Measurements from ENCODE around the gene OR2AT4.
"Not testable (repeated sequence)": the region's sequence is repeated elsewhere in the genome, so short reads cannot be mapped to it uniquely, and the experiment has no call there.

DNA sequence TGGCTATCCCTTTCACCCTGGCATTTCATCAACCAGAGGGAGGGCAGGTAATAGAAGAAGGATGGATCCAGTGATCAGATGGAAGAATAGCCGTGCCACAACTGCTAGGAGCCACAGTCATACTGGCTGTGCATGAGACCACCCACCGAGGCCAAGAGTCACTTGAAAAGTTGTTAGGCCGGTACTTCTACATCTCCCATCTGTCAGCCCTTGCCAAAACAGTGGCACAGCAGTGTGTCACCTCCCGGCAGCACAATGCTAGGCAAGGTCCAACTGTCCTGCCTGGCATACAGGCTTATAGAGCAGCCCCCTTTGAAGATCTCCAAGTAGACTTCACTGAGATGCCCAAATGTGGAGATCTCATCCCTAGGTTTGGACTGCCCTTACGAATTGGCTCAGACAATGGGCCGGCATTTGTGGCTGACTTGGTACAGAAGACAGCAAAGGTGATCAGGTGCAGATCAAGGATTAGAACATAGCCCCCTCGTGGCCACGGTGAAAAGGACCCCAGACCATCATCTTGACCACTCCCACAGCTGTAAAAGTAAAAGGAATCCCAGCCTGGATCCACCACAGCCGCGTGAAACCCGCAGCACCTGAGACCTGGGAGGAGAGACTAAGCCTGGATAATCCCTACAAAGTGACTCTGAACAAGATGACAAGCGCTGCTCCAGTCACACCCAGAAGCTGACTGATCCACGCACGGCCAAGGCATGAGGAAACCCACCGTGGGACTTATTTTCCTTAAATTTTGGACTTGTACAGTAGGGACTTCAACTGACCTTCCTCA, 52.1 kb downstream of the OR2AT4 start:
- TF ChIP-seq, protein P1, sequence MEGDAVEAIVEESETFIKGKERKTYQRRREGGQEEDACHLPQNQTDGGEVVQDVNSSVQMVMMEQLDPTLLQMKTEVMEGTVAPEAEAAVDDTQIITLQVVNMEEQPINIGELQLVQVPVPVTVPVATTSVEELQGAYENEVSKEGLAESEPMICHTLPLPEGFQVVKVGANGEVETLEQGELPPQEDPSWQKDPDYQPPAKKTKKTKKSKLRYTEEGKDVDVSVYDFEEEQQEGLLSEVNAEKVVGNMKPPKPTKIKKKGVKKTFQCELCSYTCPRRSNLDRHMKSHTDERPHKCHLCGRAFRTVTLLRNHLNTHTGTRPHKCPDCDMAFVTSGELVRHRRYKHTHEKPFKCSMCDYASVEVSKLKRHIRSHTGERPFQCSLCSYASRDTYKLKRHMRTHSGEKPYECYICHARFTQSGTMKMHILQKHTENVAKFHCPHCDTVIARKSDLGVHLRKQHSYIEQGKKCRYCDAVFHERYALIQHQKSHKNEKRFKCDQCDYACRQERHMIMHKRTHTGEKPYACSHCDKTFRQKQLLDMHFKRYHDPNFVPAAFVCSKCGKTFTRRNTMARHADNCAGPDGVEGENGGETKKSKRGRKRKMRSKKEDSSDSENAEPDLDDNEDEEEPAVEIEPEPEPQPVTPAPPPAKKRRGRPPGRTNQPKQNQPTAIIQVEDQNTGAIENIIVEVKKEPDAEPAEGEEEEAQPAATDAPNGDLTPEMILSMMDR (conservative IDR thresholded peaks at IDR 0.05) = not testable (repeated sequence)
- not testable (repeated sequence) for TF ChIP-seq ZFX (IDR thresholded peaks at IDR 0.05)

Measured in C4-2B (cell line).